ENCODE results near the gene TERT. TPM values are rescaled to one million over a fixed set of nuclear protein-coding genes. Genes with fewer than 3 reads are reported as not detected.
"Not testable (repeated sequence)": the region's sequence is repeated elsewhere in the genome, so short reads cannot be mapped to it uniquely, and the experiment has no call there.

Gene TERT
- total RNA-seq, 2 donors from 2014 or later = 0.72 to 13.7 TPM

DNA sequence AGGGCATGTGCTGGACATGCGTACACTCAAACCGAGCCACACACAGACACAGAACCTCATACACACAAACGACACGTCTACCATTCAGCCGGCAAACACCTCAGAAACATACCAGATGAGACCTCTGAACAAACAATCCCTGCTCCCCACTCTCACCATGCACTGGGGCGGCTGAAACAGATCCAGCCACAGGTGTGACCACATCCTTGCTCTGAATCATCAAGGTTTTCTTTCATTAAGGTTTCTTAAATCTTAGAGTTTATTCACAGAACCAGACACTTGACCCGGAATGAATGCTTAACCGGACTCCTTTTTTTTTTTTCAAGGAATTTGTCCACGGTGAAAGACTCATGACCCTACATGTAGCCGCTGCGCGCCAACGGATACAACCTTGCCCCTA, 26.2 kb downstream of the TERT start:
- intact Hi-C loops (cut with DNase I) = no loop called here
- TF ChIP-seq CTCF (IDR thresholded peaks at IDR 0.05) = no peak
- no peak for DNase-seq

GRCh38 chr5:1268056-1268455, 26.8 kb downstream of the TERT start:
- Histone ChIP-seq H3K9ac (ENCODE audit: low read depth in 2 of 2, low read length in 2 of 2) (no peak overlapping the region), H3K36me3 (no peaks in the 10 kb centered on the region), H3K27me3 (no peaks in the 10 kb centered on the region), H3K27ac (no peak overlapping the region), H3K4me3 (no peak overlapping the region), H3K4me1 (no peaks in the 10 kb centered on the region), H3K9me3 (no peaks in the 10 kb centered on the region)
- TF ChIP-seq CTCF (IDR thresholded peaks at IDR 0.05) = no peak
- no peak for DNase-seq
- intact Hi-C loops (cut with DNase I) = no loop called here

More for the DNA sequence above, 26.2 kb downstream of the TERT start:
- H3K9ac ChIP-seq (ENCODE audit: low read depth in 2 of 2, low read length in 2 of 2) = no peak overlapping the region
- H3K27me3 ChIP-seq = no peaks in the 10 kb centered on the region
- no peaks in the 10 kb centered on the region for H3K36me3 ChIP-seq
- no peaks in the 10 kb centered on the region for H3K4me1 ChIP-seq
- no peaks in the 10 kb centered on the region for H3K9me3 ChIP-seq
- no peak overlapping the region for H3K4me3 ChIP-seq
- no peak overlapping the region for H3K27ac ChIP-seq

DNA sequence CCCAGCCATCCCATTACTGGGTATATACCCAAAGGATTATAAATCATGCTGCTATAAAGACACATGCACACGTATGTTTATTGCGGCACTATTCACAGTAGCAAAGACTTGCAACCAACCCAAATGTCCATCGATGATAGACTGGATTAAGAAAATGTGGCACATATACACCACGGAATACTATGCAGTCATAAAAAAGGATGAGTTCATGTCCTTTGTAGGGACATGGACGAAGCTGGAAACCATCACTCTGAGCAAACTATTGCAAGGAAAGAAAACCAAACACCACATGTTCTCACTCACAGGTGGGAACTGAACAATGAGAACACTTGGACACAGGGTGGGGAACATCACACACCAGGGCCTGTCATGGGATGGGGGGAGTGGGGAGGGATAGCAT, 27.4 kb downstream of the TERT start:
- H3K4me3 ChIP-seq; H3K9ac ChIP-seq (ENCODE audit: low read depth in 2 of 2, low read length in 2 of 2); H3K27ac ChIP-seq; DNase-seq; H3K27me3 ChIP-seq; H3K36me3 ChIP-seq; intact Hi-C loops (cut with DNase I); H3K9me3 ChIP-seq; H3K4me1 ChIP-seq: not testable (repeated sequence)

DNA sequence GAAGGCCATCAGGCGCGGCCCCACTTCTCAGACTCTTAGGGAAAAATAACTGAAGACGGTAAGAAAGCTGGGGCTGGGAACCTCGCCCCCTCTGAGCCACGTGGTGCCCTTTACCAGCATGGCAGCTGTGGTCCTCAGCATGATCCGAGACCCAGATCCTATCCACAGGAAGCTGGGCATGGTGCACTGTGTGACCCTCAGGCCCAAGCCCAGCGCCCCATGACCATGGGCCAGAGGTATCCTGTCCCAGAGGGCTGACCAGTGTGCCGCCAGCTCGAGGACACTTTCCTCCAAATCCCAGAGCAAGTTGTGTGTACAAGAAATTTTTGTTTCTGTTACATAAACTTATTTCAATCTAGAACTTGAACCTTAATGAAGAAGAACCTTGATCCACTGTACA, 28.1 kb downstream of the TERT start:
- H3K27ac ChIP-seq = no peak overlapping the region
- no peaks in the 10 kb centered on the region for H3K9me3 ChIP-seq
- H3K4me1 ChIP-seq = no peaks in the 10 kb centered on the region
- H3K36me3 ChIP-seq = no peaks in the 10 kb centered on the region
- H3K27me3 ChIP-seq = no peaks in the 10 kb centered on the region
- H3K4me3 ChIP-seq = no peak overlapping the region
- TF ChIP-seq CTCF (IDR thresholded peaks at IDR 0.05) = no peak
- no peak overlapping the region for H3K9ac ChIP-seq (ENCODE audit: low read depth in 2 of 2, low read length in 2 of 2)
- intact Hi-C loops (cut with DNase I) = no loop called here
- DNase-seq = no peak

GRCh38 chr5:1265461-1266455, 29.1 kb downstream of the TERT start:
- no peaks in the 10 kb centered on the region for H3K9me3 ChIP-seq
- intact Hi-C loops (cut with DNase I) = no loop called here
- no peak overlapping the region for H3K27ac ChIP-seq
- no peaks in the 10 kb centered on the region for H3K27me3 ChIP-seq
- H3K4me3 ChIP-seq = no peak overlapping the region
- no peaks in the 10 kb centered on the region for H3K4me1 ChIP-seq
- H3K36me3 ChIP-seq = no peaks in the 10 kb centered on the region
- TF ChIP-seq CTCF (IDR thresholded peaks at IDR 0.05) = no peak
- H3K9ac ChIP-seq (ENCODE audit: low read depth in 2 of 2, low read length in 2 of 2) = no peak overlapping the region
- no peak for DNase-seq

GRCh38 chr5:1265026-1265425, 29.8 kb downstream of the TERT start:
- Histone ChIP-seq H3K9ac (ENCODE audit: low read depth in 2 of 2, low read length in 2 of 2) (no peak overlapping the region), H3K27ac (no peak overlapping the region), H3K36me3 (no peaks in the 10 kb centered on the region), H3K4me3 (no peak overlapping the region), H3K9me3 (no peaks in the 10 kb centered on the region), H3K27me3 (no peaks in the 10 kb centered on the region), H3K4me1 (no peaks in the 10 kb centered on the region)
- intact Hi-C loops (cut with DNase I) = no loop called here
- DNase-seq = no peak
- no peak for TF ChIP-seq CTCF (IDR thresholded peaks at IDR 0.05)
